Lower lobe of right lung (tissue), 2 donors: ENCODE measurements around the gene PLTP. TPM values are rescaled to one million over a fixed set of nuclear protein-coding genes. Genes with fewer than 3 reads are reported as not detected.

Source experiments
- ATAC-seq, 2 donors: fragments of 200-7000 bp; cut with Tn5 transposase; one replicate each; pipeline ENCODE4 v1.9.1; 2020 to 2022; ENCODE audit warnings: mild to moderate bottlenecking in 2 of 2, moderate library complexity in 2 of 2
- DNase-seq: peaks from one replicate; pipeline ENCODE4 v3.0.0-alpha.2; 2020
- H3K27ac ChIP-seq: fragments of 200-600 bp; one replicate; pipeline ENCODE4 v1.8.0; 2022
- H3K27me3 ChIP-seq: fragments of 200-600 bp; one replicate; pipeline ENCODE4 v1.8.0; 2022; ENCODE audit warnings: low read depth
- H3K36me3 ChIP-seq: fragments of 200-600 bp; one replicate; pipeline ENCODE4 v1.8.0; 2022; ENCODE audit warnings: mild to moderate bottlenecking
- H3K4me1 ChIP-seq: fragments of 200-600 bp; one replicate; pipeline ENCODE4 v1.8.0; 2022
- H3K4me3 ChIP-seq: fragments of 200-600 bp; one replicate; pipeline ENCODE4 v1.8.0; 2022; ENCODE audit warnings: mild to moderate bottlenecking
- H3K9me3 ChIP-seq: fragments of 200-600 bp; one replicate; pipeline ENCODE4 v1.8.0; 2022
- CTCF ChIP-seq: fragments of 200-600 bp; IDR thresholded peaks from one replicate; pipeline ENCODE4 v1.8.0; 2022; ENCODE audit warnings: antibody characterized with exemption, mild to moderate bottlenecking
- intact Hi-C: fragments of 100-400 bp; cut with DNase I; formaldehyde crosslinking; loops from one replicate; pipeline ENCODE4 v1.11.0; 2022
- total RNA-seq: library from RNA; stranded (reverse); fragmentation: NEBNext Ultra II Directional; extraction: Animal tissue kit (Norgen Biotek cat#: 25700); gene quantifications from one replicate; pipeline ENCODE4 v1.2.1, GENCODE V29; 2021
- donor health status: DM: no; HTN: yes; CAD: no; lungs with severe emphysema.

The PLTP gene
- total RNA-seq, 1 donor from 2014 or later, result 145 TPM

GRCh38 chr20:45926731-45927070 lies 14.7 kb upstream of the PLTP start:
- DNase-seq (no peak), ATAC-seq (no peak)
- H3K27ac ChIP-seq, result no peak overlapping the region
- H3K4me1 ChIP-seq, result peaks cover 32% of the 10 kb centered on the region
- TF ChIP-seq CTCF, result no peak
- H3K27me3 ChIP-seq, result no peaks in the 10 kb centered on the region
- no peaks in the 10 kb centered on the region for H3K9me3 ChIP-seq
- H3K4me3 ChIP-seq, result no peak overlapping the region
- intact Hi-C loops, result no loop called here
- H3K36me3 ChIP-seq, result no peaks in the 10 kb centered on the region

GRCh38 chr20:45925821-45926506 lies 14.0 kb upstream of the PLTP start:
- H3K36me3 ChIP-seq, result no peaks in the 10 kb centered on the region
- DNase-seq (no peak), ATAC-seq (no peak)
- no peak overlapping the region for H3K4me3 ChIP-seq
- intact Hi-C loops, result no loop called here
- H3K9me3 ChIP-seq, result no peaks in the 10 kb centered on the region
- no peak for TF ChIP-seq CTCF
- H3K27ac ChIP-seq, result no peak overlapping the region
- peaks cover 34% of the 10 kb centered on the region for H3K4me1 ChIP-seq
- no peaks in the 10 kb centered on the region for H3K27me3 ChIP-seq

GRCh38 chr20:45924391-45925261 lies 12.7 kb upstream of the PLTP start:
- intact Hi-C loops, result no loop called here
- Histone ChIP-seq H3K9me3 (no peaks in the 10 kb centered on the region), H3K4me1 (peaks cover 47% of the 10 kb centered on the region), H3K27me3 (no peaks in the 10 kb centered on the region), H3K4me3 (peak overlapping the region; percentile 7), H3K36me3 (no peaks in the 10 kb centered on the region), H3K27ac (peak overlapping the region; percentile 71)
- no peak for TF ChIP-seq CTCF
- ATAC-seq (peak; percentile 48 to 63), DNase-seq (no peak)

GRCh38 chr20:45921337-45922189 lies 9.6 kb upstream of the PLTP start:
- Histone ChIP-seq H3K36me3 (no peaks in the 10 kb centered on the region), H3K27me3 (no peaks in the 10 kb centered on the region), H3K27ac (no peak overlapping the region), H3K9me3 (no peaks in the 10 kb centered on the region), H3K4me3 (no peak overlapping the region), H3K4me1 (peaks cover 69% of the 10 kb centered on the region)
- ATAC-seq (no peak), DNase-seq (no peak)
- no peak for TF ChIP-seq CTCF
- intact Hi-C loops, result no loop called here
